T follicular helper cell (primary cell): Measurements from ENCODE around the gene CYP1A2.
"Not testable (repeated sequence)": the region's sequence is repeated elsewhere in the genome, so short reads cannot be mapped to it uniquely, and the experiment has no call there.

Experiments used
- DNase-seq: peaks from one replicate; pipeline ENCODE4 v3.0.0-alpha.2; 2020; ENCODE audit warnings: low read depth

Gene CYP1A2

GRCh38 chr15:74735305-74735704, 13.3 kb upstream of the CYP1A2 start:
- DNase-seq = no peak

GRCh38 chr15:74738239-74738638, 10.4 kb upstream of the CYP1A2 start:
- not testable (repeated sequence) for DNase-seq

- DNase-seq = no peak
These were observed 6.2 kb upstream of the CYP1A2 start for GRCh38 chr15:74742422-74742821.

GRCh38 chr15:74746389-74746788, 2.3 kb upstream of the CYP1A2 start:
- DNase-seq = no peak

GRCh38 chr15:74749832-74750231, 1.2 kb downstream of the CYP1A2 start:
- DNase-seq = no peak

- no peak for DNase-seq
These were observed 2.1 kb downstream of the CYP1A2 start for GRCh38 chr15:74750751-74751150.

- no peak for DNase-seq
These were observed 3.4 kb downstream of the CYP1A2 start for GRCh38 chr15:74752011-74752410.

GRCh38 chr15:74752531-74752930, 3.9 kb downstream of the CYP1A2 start:
- no peak for DNase-seq

GRCh38 chr15:74754593-74755215, 6.1 kb downstream of the CYP1A2 start:
- DNase-seq = no peak

GRCh38 chr15:74758736-74759135, 10.1 kb downstream of the CYP1A2 start:
- no peak for DNase-seq

- DNase-seq = no peak
These were observed 14.1 kb downstream of the CYP1A2 start for GRCh38 chr15:74762791-74763150.

GRCh38 chr15:74763416-74763815, 14.8 kb downstream of the CYP1A2 start:
- no peak for DNase-seq

GRCh38 chr15:74767167-74768098, 18.8 kb downstream of the CYP1A2 start:
- DNase-seq = no peak

GRCh38 chr15:74768099-74768770, 19.6 kb downstream of the CYP1A2 start:
- DNase-seq = no peak

GRCh38 chr15:74768771-74769342, 20.2 kb downstream of the CYP1A2 start:
- peak; percentile 53 for DNase-seq

GRCh38 chr15:74769463-74770025, 20.9 kb downstream of the CYP1A2 start:
- no peak for DNase-seq

- no peak for DNase-seq
These were observed 21.7 kb downstream of the CYP1A2 start for GRCh38 chr15:74770211-74770903.

GRCh38 chr15:74773329-74773728, 24.7 kb downstream of the CYP1A2 start:
- DNase-seq = no peak

- DNase-seq = no peak
These were observed 25.1 kb downstream of the CYP1A2 start for GRCh38 chr15:74773731-74774252.

- DNase-seq = no peak
These were observed 26.5 kb downstream of the CYP1A2 start for GRCh38 chr15:74775132-74775562.

GRCh38 chr15:74775894-74776293, 27.2 kb downstream of the CYP1A2 start:
- no peak for DNase-seq
